NCI-H82 treated with DMSO at 0.1 percent for 48 hours (cell line): ENCODE results near the gene PHAF1.
A peak's percentile ranks its signal among the peaks of the same experiment; 100 is the strongest.

Source experiments
- DNase-seq: peaks from one replicate; lab custom pipeline; 2025; ENCODE audit not compliant: unreplicated experiment; lab: John Stamatoyannopoulos, UW

The PHAF1 gene

GRCh38 chr16:67177743-67178699 is 68.3 kb downstream of the PHAF1 start:
- DNase-seq = no peak

DNA sequence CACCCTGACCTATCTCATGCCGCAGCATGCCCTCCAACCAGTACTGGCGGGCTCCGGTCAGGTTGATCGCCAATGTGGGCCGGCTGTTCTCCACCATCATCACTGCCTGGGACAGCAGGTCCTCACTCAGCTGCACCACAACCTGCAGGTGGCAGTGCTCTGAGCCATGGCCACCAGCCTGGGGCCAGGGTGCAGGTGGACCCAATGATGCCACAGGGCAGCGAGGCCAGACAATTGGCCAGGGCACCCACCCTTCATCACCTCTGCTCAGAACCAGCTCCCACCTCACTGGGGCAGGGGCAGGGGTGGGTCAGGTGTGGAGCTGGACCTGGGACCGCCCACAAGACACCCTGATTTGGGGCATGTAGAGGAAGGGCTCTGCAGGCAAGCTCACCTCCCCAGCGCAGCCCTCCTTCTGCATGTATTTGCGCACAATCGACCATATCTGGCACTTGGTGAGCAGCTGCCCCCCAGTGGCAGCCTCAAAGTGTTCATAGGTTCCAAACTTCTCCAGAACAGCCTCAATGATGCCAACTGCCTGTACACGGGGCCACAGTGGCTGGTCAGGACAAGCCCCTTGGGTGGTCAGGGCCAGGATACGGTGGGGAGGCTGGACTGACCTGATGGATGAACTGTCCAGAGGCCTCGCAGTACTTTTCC is 69.8 kb downstream of the PHAF1 start:
- no peak for DNase-seq

GRCh38 chr16:67180166-67180565 is 70.4 kb downstream of the PHAF1 start:
- DNase-seq = no peak

DNA sequence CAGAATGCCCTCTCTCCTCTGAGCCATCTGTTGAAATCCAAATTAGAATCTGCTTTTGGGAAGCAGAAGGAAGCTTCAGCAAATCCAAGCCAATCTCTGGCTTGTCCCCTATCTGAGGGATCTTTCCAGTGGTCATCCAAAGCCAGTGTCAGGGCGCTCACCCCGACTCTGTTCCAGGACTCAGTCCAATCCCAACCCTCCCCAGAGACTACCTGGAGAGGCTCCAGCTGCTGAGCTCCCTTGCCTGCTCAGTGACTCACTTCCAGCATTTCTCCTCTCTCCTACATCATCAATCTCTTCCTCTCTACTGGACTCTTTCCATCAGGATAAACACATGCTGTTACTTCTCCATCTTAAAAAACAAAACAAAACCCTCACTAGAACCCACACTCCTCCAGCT is 71.6 kb downstream of the PHAF1 start:
- DNase-seq = no peak

- no peak for DNase-seq
Observed at GRCh38 chr16:67182288-67182687, 72.5 kb downstream of the PHAF1 start.

DNA sequence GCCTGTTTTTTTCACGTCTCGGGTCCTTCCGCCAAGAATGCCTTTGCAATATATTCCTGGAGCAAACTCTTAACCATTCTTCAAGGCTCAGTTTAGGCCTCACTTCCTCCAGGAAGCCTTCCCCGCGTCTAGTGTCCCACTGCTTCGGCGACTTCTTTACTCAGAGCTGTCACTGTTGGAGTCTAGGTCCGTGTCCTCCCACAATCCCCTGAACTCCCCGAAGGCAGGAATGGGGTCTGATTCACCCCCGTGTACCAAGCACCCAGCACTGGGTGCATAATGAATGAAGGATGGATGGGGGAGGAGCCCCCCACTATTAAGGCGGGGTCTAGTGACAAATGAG is 73.5 kb downstream of the PHAF1 start:
- no peak for DNase-seq

DNA sequence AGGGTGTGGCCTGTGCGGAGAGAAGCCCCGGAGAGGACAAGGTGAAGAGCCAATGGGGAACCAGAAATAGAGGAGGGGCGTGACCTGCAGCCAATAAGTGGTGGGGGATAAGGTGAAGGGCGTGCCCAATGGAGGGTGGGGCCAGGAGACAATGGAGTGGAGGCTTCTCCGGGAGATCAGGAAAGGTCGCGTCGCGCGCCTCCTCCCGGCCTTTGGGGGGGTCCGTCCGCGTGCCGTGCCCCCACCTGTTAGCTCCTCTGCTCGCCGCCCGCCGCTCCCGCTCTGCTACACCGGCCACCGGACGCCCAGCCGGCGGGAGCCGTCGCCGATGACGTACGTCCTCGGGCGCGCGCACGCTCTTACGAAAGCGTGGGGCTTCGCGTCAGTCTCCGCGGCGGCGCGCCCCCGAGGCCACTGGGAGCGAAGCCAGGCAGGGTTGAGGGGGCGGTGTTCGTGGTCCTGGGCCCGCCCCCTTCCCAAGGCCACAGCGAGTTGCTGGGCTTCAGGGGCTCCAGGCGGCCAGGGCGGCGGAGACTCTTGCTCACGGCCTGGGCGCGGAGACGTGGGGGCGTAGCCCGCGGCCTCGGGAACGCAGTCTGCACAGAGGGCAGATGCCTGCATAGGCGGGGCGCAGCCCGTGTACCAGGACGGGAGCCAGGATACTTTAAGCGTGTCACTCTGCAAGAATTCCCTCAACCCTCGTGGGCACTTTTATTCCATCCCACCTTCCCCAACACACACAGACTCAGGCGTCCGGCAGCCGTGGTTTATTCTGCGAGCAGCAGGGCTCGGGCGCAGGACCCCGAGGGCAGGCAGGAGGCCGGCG is 74.1 kb downstream of the PHAF1 start, which contains the start of gene MATCAP1:
Gene MATCAP1 (minus strand): TSS at position 337 of the 826 bp plus-strand sequence. CDS start 3,353 bp downstream, outside the sequence.
- DNase-seq = peak; percentile 96

DNA sequence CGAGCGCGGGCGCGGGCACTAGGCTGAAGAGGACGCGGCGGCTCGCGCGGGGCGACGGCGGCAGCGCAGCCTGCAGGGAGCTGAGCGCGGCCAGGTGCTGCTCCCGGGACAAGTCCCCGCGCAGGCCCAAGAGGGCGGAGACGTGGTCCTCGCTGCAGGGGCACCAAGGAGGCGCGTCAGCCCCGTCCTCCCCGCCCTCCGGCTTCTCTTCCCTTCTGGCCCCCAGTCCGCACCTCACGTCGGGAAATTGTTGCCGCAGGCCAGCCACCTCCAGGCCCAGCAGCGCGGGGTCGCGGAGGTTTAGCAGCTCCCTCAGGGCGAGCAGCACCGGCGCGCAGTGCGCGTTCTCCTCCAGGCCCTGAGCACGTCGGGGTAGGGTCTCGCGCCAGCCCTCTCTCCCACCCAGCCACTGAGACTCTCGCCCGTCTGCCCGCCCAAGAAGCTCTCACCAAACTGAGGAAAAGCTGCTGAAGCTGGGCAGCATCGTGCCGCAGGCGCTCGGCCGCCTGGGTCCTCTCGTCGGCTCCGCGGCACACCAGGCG is 74.8 kb downstream of the PHAF1 start:
- no peak for DNase-seq

- peak; percentile 35 for DNase-seq
Observed at GRCh38 chr16:67184995-67185650, 75.4 kb downstream of the PHAF1 start.

GRCh38 chr16:67185651-67186134 is 76.0 kb downstream of the PHAF1 start:
- no peak for DNase-seq

- no peak for DNase-seq
Observed at GRCh38 chr16:67186550-67186950, 76.8 kb downstream of the PHAF1 start.

GRCh38 chr16:67187175-67187890 is 77.6 kb downstream of the PHAF1 start:
- no peak for DNase-seq

- no peak for DNase-seq
Observed at GRCh38 chr16:67188323-67188722, 78.6 kb downstream of the PHAF1 start.

GRCh38 chr16:67188798-67189197 is 79.1 kb downstream of the PHAF1 start:
- no peak for DNase-seq

DNA sequence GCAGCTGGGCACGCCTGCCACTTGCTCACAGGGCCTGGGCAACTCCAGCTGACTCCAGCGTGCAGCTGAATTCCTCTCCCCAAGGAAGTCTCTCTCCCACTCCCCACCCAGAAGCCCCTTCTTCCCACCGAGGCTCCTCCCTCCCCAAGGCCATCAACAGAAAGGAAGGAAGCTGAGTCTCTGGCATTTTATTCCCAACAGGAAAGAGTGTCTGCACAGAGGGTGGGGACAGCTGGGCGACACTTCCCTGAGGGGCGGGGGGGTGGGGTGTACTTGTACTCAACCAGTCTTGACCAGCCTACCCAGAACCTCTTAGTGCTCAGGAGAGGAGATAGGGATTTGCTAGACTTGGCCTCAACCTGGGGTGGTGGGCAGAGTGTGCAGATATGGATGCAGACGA is 80.3 kb downstream of the PHAF1 start, which contains the start of gene EXOC3L1:
Gene EXOC3L1 (minus strand): TSS at position 96 of the 400 bp plus-strand sequence. CDS start 460 bp downstream, outside the sequence.
- no peak for DNase-seq

- DNase-seq = no peak
Observed at GRCh38 chr16:67190448-67191399, 81.0 kb downstream of the PHAF1 start.

DNA sequence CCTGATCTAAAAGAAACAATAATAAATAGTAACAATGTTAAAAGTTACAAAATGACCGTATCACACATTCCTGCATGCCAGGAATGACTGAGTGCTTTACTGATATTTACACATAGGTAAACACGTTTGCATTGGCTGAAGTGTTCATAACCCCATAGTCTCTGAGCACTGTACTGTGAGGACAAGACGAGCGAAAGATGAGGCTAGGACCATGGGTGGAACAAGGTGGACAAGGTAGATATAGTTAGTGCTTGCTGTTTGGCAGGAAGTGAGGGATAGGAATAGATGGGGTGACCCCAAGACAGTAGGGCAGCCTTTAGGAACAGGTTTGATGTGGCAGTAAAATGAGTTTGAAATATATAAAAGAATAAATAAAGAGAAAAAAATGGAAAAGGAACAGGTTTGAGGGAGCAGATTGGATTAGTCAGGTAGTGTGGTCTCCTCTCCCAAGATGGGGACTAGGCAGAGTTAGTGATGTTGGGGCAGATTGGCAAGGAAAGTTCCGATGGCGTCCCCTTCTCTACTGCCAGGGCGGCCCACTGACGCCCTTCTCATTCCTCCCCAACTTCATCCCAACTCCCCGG is 81.8 kb downstream of the PHAF1 start:
- DNase-seq = no peak
